Epithelial cell of prostate (primary cell): ENCODE data around the gene MFSD8.
"Not testable (repeated sequence)": the region's sequence is repeated elsewhere in the genome, so short reads cannot be mapped to it uniquely, and the experiment has no call there.

ENCODE experiments used
- DNase-seq: peaks from one replicate; pipeline ENCODE4 v3.0.0-alpha.2; 2011; ENCODE audit warnings: low read depth, low spot score
- H3K27ac ChIP-seq: fragments of 450-650 bp; 2 replicates; pipeline ENCODE4 v1.5.1; 2017; ENCODE audit warnings: mild to moderate bottlenecking

MFSD8 gene

GRCh38 chr4:127959794-127960193, 5.2 kb downstream of the MFSD8 start:
- H3K27ac ChIP-seq = no peak overlapping the region
- DNase-seq = no peak

- no peak for DNase-seq
- no peak overlapping the region for H3K27ac ChIP-seq
Observed at GRCh38 chr4:127957105-127957504, 7.9 kb downstream of the MFSD8 start.

- no peak overlapping the region for H3K27ac ChIP-seq
- no peak for DNase-seq
Observed at GRCh38 chr4:127936974-127937373, 28.0 kb downstream of the MFSD8 start.

GRCh38 chr4:127931836-127932235, 33.1 kb downstream of the MFSD8 start:
- not testable (repeated sequence) for DNase-seq, H3K27ac ChIP-seq

- no peak overlapping the region for H3K27ac ChIP-seq
Observed at GRCh38 chr4:127930175-127930574, 34.8 kb downstream of the MFSD8 start.

GRCh38 chr4:127925720-127926119, 39.3 kb downstream of the MFSD8 start:
- DNase-seq, H3K27ac ChIP-seq: not testable (repeated sequence)

More at GRCh38 chr4:127930175-127930574, 34.8 kb downstream of the MFSD8 start:
- DNase-seq = no peak

GRCh38 chr4:127922226-127922625, 42.7 kb downstream of the MFSD8 start:
- H3K27ac ChIP-seq = no peak overlapping the region
- no peak for DNase-seq

- H3K27ac ChIP-seq = no peak overlapping the region
- DNase-seq = no peak
Observed at GRCh38 chr4:127920521-127920920, 44.5 kb downstream of the MFSD8 start.

- no peak for DNase-seq
Observed at GRCh38 chr4:127917151-127917550, 47.8 kb downstream of the MFSD8 start.

GRCh38 chr4:127916512-127916911, 48.5 kb downstream of the MFSD8 start:
- no peak overlapping the region for H3K27ac ChIP-seq
- no peak for DNase-seq

More at GRCh38 chr4:127917151-127917550, 47.8 kb downstream of the MFSD8 start:
- H3K27ac ChIP-seq = no peak overlapping the region

GRCh38 chr4:127905029-127905428, 59.9 kb downstream of the MFSD8 start:
- no peak overlapping the region for H3K27ac ChIP-seq
- no peak for DNase-seq

- not testable (repeated sequence) for DNase-seq, H3K27ac ChIP-seq
Observed at GRCh38 chr4:127899682-127900081, 65.3 kb downstream of the MFSD8 start.

GRCh38 chr4:127896528-127896927, 68.4 kb downstream of the MFSD8 start:
- no peak for DNase-seq
- no peak overlapping the region for H3K27ac ChIP-seq

- no peak overlapping the region for H3K27ac ChIP-seq
- no peak for DNase-seq
Observed at GRCh38 chr4:127896069-127896468, 68.9 kb downstream of the MFSD8 start.

GRCh38 chr4:127889903-127890302, 75.1 kb downstream of the MFSD8 start:
- DNase-seq = no peak
- no peak overlapping the region for H3K27ac ChIP-seq

- no peak for DNase-seq
- H3K27ac ChIP-seq = no peak overlapping the region
Observed at GRCh38 chr4:127888559-127888958, 76.4 kb downstream of the MFSD8 start.

- H3K27ac ChIP-seq = no peak overlapping the region
Observed at GRCh38 chr4:127881563-127881864, 83.5 kb downstream of the MFSD8 start.

GRCh38 chr4:127880763-127881562, 84.0 kb downstream of the MFSD8 start, which contains the start of gene PLK4:
Gene PLK4 (plus strand): TSS chr4:127880893. CDS start chr4:127881135, 242 bp downstream.
- peak within 1 kb of the TSS; percentile 72 for H3K27ac ChIP-seq

More at GRCh38 chr4:127881563-127881864, 83.5 kb downstream of the MFSD8 start:
- no peak for DNase-seq

GRCh38 chr4:127875791-127876190, 89.2 kb downstream of the MFSD8 start:
- no peak overlapping the region for H3K27ac ChIP-seq
- DNase-seq = no peak

More at GRCh38 chr4:127880763-127881562, 84.0 kb downstream of the MFSD8 start, which contains the start of gene PLK4:
- DNase-seq = peak; percentile 43

GRCh38 chr4:127870688-127871087, 94.3 kb downstream of the MFSD8 start:
- DNase-seq = no peak
- H3K27ac ChIP-seq = no peak overlapping the region

GRCh38 chr4:127870281-127870680, 94.7 kb downstream of the MFSD8 start:
- no peak for DNase-seq
- no peak overlapping the region for H3K27ac ChIP-seq

- DNase-seq = no peak
- no peak overlapping the region for H3K27ac ChIP-seq
Observed at GRCh38 chr4:127868196-127868595, 96.8 kb downstream of the MFSD8 start.
